Tibial artery (tissue), 4 donors: ENCODE data around the gene UGCG.
"Not testable (repeated sequence)": the region's sequence is repeated elsewhere in the genome, so short reads cannot be mapped to it uniquely, and the experiment has no call there.

Experiments used
- DNase-seq, 2 donors: peaks; one replicate each; pipeline ENCODE4 v3.0.0-alpha.2; 2019
- H3K27ac ChIP-seq, 2 donors: fragments of 200-600 bp; sonication (generic) in 1 of 2; 1 replicate in 1 of 2; 2 replicates in 1 of 2; pipeline ENCODE4 v1.5.1; 2018 to 2019; ENCODE audit warnings: mild to moderate bottlenecking in 1 of 2
- H3K27me3 ChIP-seq, 2 donors: fragments of 200-600 bp; sonication (generic) in 1 of 2; one replicate each; pipeline versions ENCODE4 v1.5.1 to v1.6.0; 2016 to 2019
- H3K36me3 ChIP-seq, 3 donors: fragments of 200-600 bp; sonication (generic) in 2 of 3; one replicate each; pipeline ENCODE4 v1.5.1; 2016 to 2019; ENCODE audit warnings: mild to moderate bottlenecking in 2 of 3
- H3K4me1 ChIP-seq, 4 donors: fragments of 200-600 bp; sonication (generic) in 2 of 4; 1 replicate in 3 of 4; 2 replicates in 1 of 4; pipeline ENCODE4 v1.5.1; 2016 to 2019
- H3K4me3 ChIP-seq, 2 donors: fragments of 200-600 bp; sonication (generic) in 1 of 2; 1 replicate in 1 of 2; 2 replicates in 1 of 2; pipeline ENCODE4 v1.5.1; 2018 to 2019; ENCODE audit warnings: mild to moderate bottlenecking in 2 of 2
- H3K9me3 ChIP-seq, 3 donors: fragments of 200-600 bp; sonication (generic) in 1 of 3; one replicate each; pipeline ENCODE4 v1.5.1; 2016 to 2019
- CTCF ChIP-seq, 2 experiments: fragments of 200-600 bp in 1 of 2; fragments of 450-650 bp in 1 of 2; IDR thresholded peaks; one replicate each; pipeline ENCODE4 v1.5.1; 2017 to 2019; ENCODE audit warnings: antibody characterized with exemption in 2 of 2, mild to moderate bottlenecking in 1 of 2, moderate library complexity in 1 of 2
- intact Hi-C: fragments of 100-400 bp; cut with DNase I; formaldehyde crosslinking; loops from one replicate; pipeline ENCODE4 v1.15.0; 2023; ENCODE audit warnings: low total_unique reads

The UGCG gene

DNA sequence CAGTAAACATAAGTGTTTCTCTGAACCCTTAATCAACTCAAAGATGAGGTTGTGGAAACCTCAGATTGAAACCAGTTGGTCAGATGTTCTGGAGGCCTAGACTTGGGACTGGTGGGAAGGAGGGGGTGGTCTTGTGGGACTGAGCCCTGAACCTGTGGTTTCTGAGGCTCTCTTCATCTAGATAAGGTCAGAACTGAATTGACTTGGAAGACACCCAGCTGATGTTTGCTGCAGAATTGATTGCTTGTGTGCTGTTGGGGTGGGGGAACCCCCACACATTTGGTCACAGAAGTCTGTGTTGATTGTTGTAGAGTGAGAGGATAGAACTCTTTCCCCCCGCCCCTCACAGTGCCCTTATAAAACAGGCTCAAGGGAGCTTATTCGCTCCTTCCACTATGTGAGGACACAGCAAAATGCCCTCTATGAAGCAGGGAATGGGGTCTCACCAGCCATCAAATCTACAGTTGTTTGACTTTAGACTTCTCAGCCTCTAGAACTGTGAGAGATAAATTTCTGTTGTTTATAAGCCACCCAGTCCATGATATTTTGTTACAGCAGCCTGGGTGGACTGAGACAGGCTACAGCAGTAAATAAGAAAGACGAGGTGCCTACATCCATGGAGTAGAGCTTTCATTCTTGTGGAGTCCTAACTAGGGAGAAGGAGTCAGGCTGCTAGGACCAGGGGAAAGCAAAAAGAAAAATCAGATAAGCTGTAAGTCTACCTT, 25.7 kb upstream of the UGCG start:
- Histone ChIP-seq H3K36me3 (no peaks in the 10 kb centered on the region), H3K4me1 (no peaks in the 10 kb centered on the region), H3K27ac (no peak overlapping the region), H3K9me3 (no peaks in the 10 kb centered on the region), H3K4me3 (no peak overlapping the region), H3K27me3 (no peaks in the 10 kb centered on the region)
- no peak for DNase-seq
- intact Hi-C loops: no loop called here
- no peak for TF ChIP-seq CTCF (IDR thresholded peaks at IDR 0.05)

DNA sequence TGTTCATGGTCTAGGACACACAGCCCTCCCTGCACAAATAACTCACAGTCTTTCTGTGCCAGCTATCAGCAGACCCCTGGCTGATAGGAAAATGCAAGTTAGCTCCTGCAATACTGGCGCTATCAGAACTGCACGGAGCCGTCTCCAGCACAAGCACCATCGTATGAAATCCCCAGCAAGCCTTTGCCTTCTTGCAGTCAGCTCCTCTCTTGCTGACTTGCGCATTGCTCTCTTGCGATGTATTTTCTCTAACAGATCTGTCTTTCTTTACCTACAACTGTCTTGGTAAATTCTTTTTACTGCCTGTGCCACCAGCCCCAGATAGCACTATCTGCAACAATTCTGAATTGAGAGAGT, 25.1 kb upstream of the UGCG start:
- H3K9me3 ChIP-seq: no peaks in the 10 kb centered on the region
- no peak for DNase-seq
- H3K27me3 ChIP-seq: no peaks in the 10 kb centered on the region
- no peak overlapping the region for H3K27ac ChIP-seq
- no peak for TF ChIP-seq CTCF (IDR thresholded peaks at IDR 0.05)
- no peaks in the 10 kb centered on the region for H3K4me1 ChIP-seq
- H3K36me3 ChIP-seq: no peaks in the 10 kb centered on the region
- no peak overlapping the region for H3K4me3 ChIP-seq
- intact Hi-C loops: no loop called here

GRCh38 chr9:111872886-111873285, 23.7 kb upstream of the UGCG start:
- Histone ChIP-seq H3K9me3 (no peaks in the 10 kb centered on the region), H3K4me3 (no peak overlapping the region), H3K36me3 (no peaks in the 10 kb centered on the region), H3K27ac (no peak overlapping the region), H3K4me1 (no peaks in the 10 kb centered on the region), H3K27me3 (no peaks in the 10 kb centered on the region)
- intact Hi-C loops: no loop called here
- DNase-seq: no peak
- no peak for TF ChIP-seq CTCF (IDR thresholded peaks at IDR 0.05)

DNA sequence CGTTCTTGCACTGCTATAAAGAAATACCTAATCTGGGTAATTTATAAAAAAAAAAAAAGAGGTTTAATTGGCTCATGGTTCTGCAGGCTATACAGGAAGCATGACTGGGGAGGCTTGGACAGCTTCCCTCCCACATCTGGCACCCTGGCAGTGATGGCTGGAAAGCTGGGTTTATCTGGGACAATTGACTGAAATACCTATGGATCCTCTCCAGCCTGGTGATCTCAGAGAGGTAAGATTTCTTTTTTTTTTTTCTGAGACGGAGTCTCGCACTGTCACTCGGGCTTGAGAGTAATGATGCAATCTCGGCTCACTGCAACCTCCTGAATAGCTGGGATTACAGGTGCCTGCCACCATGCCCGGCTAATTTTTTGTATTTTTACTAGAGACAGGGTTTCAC, 22.7 kb upstream of the UGCG start:
- no peak for TF ChIP-seq CTCF (IDR thresholded peaks at IDR 0.05)
- intact Hi-C loops: no loop called here
- Histone ChIP-seq H3K4me3 (no peak overlapping the region), H3K27me3 (no peaks in the 10 kb centered on the region), H3K9me3 (no peaks in the 10 kb centered on the region), H3K27ac (no peak overlapping the region), H3K36me3 (no peaks in the 10 kb centered on the region), H3K4me1 (no peaks in the 10 kb centered on the region)
- DNase-seq: no peak

DNA sequence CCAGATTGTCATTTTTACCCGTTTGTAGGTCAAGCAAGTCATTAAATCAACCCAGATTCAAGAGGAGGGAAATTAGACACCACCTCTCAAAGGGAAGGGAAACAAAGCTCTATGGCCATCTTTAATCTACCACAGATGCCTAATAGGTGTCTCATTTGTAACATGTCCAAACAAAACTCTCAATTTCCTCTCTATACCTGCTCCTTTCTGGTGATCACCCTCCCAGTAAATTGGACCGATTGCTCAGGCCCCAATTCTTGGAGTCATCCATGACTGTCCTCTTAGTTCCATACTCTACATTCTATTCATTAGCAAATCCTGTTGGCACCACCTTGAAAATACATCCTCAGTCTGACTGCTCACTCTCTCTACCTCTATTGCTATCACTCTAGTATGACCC, 22.1 kb upstream of the UGCG start:
- no peak overlapping the region for H3K27ac ChIP-seq
- H3K9me3 ChIP-seq: no peaks in the 10 kb centered on the region
- no peak for DNase-seq
- no peak overlapping the region for H3K4me3 ChIP-seq
- intact Hi-C loops: no loop called here
- H3K4me1 ChIP-seq: no peaks in the 10 kb centered on the region
- no peaks in the 10 kb centered on the region for H3K36me3 ChIP-seq
- TF ChIP-seq CTCF (IDR thresholded peaks at IDR 0.05): no peak
- no peaks in the 10 kb centered on the region for H3K27me3 ChIP-seq

DNA sequence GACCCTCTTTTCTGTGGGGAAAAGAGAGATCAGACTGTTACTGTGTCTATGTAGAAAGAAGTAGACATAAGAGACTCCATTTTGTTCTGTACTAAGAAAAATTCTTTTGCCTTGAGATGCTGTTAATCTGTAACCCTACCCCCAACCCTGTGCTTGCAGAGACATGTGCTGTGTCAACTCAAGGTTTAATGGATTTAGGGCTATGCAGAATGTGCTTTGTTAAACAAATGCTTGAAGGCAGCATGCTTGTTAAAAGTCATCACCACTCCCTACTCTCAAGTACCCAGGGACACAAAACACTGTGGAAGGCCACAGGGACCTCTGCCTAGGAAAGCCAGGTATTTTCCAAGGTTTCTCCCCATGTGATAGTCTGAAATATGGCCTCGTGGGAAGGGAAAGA, 21.3 kb upstream of the UGCG start:
- H3K36me3 ChIP-seq, H3K27ac ChIP-seq, H3K4me3 ChIP-seq, intact Hi-C loops, H3K4me1 ChIP-seq, H3K9me3 ChIP-seq, H3K27me3 ChIP-seq, DNase-seq: not testable (repeated sequence)

GRCh38 chr9:111875691-111876090, 20.9 kb upstream of the UGCG start:
- H3K9me3 ChIP-seq, H3K4me3 ChIP-seq, H3K4me1 ChIP-seq, intact Hi-C loops, H3K27me3 ChIP-seq, H3K36me3 ChIP-seq, H3K27ac ChIP-seq, DNase-seq: not testable (repeated sequence)
